Stimulated activated naive CD4-positive, alpha-beta T cell (primary cell): ENCODE data around the gene LRP5.
"Not testable (repeated sequence)": the region's sequence is repeated elsewhere in the genome, so short reads cannot be mapped to it uniquely, and the experiment has no call there.

ENCODE experiments used
- DNase-seq, 6 experiments: peaks; one replicate each; lab custom pipeline; 2025; lab: John Stamatoyannopoulos, UW

LRP5 gene

GRCh38 chr11:68282141-68282860, 30.1 kb upstream of the LRP5 start:
- DNase-seq: peak in 2 of 6 experiments; percentile 19 to 23

GRCh38 chr11:68282861-68283230, 29.5 kb upstream of the LRP5 start:
- no peak for DNase-seq

- not testable (repeated sequence) for DNase-seq
Measured at GRCh38 chr11:68284588-68284987, 27.8 kb upstream of the LRP5 start.

- DNase-seq: no peak
Measured at GRCh38 chr11:68287419-68287818, 25.0 kb upstream of the LRP5 start.

GRCh38 chr11:68289456-68289855, 22.9 kb upstream of the LRP5 start:
- no peak for DNase-seq

- DNase-seq: no peak
Measured at GRCh38 chr11:68293708-68294107, 18.7 kb upstream of the LRP5 start.

GRCh38 chr11:68295271-68295670, 17.1 kb upstream of the LRP5 start:
- DNase-seq: no peak

- no peak for DNase-seq
Measured at GRCh38 chr11:68295940-68296339, 16.5 kb upstream of the LRP5 start.

- DNase-seq: no peak
Measured at GRCh38 chr11:68296344-68297051, 15.9 kb upstream of the LRP5 start.

- DNase-seq: no peak
Measured at GRCh38 chr11:68297052-68297378, 15.4 kb upstream of the LRP5 start.

GRCh38 chr11:68297494-68297811, 14.9 kb upstream of the LRP5 start:
- no peak for DNase-seq

- DNase-seq: peak; percentile 34 to 76 (median 65)
Measured at GRCh38 chr11:68297812-68298658, 14.4 kb upstream of the LRP5 start.

GRCh38 chr11:68298659-68299516, 13.5 kb upstream of the LRP5 start:
- no peak for DNase-seq

GRCh38 chr11:68299517-68299879, 12.9 kb upstream of the LRP5 start:
- not testable (repeated sequence) for DNase-seq

GRCh38 chr11:68300076-68300830, 12.1 kb upstream of the LRP5 start:
- no peak for DNase-seq

GRCh38 chr11:68302256-68302655, 10.1 kb upstream of the LRP5 start:
- no peak for DNase-seq

GRCh38 chr11:68302670-68303069, 9.7 kb upstream of the LRP5 start:
- DNase-seq: no peak

- no peak for DNase-seq
Measured at GRCh38 chr11:68303083-68303482, 9.3 kb upstream of the LRP5 start.

- DNase-seq: no peak
Measured at GRCh38 chr11:68303982-68304780, 8.2 kb upstream of the LRP5 start.

GRCh38 chr11:68306636-68307035, 5.8 kb upstream of the LRP5 start:
- no peak for DNase-seq

GRCh38 chr11:68308068-68308467, 4.3 kb upstream of the LRP5 start:
- DNase-seq: no peak
